Hepatocyte (in vitro differentiated cells): ENCODE data around the gene CLEC2D. TPM values are rescaled to one million over a fixed set of nuclear protein-coding genes. Genes with fewer than 3 reads are reported as not detected.
A peak's percentile ranks its signal among the peaks of the same experiment; 100 is the strongest.
"Not testable (repeated sequence)": the region's sequence is repeated elsewhere in the genome, so short reads cannot be mapped to it uniquely, and the experiment has no call there.

Source experiments
- DNase-seq: peaks from one replicate; pipeline ENCODE4 v3.0.0-alpha.2; 2016; ENCODE audit warnings: low spot score
- H2AFZ ChIP-seq: fragments of 200-600 bp; sonication (generic); 2 replicates; pipeline ENCODE4 v1.6.0; 2016; ENCODE audit warnings: antibody characterized with exemption, mild to moderate bottlenecking
- H3K27ac ChIP-seq: fragments of 200-600 bp; sonication (generic); 2 replicates; pipeline ENCODE4 v1.5.1; 2016; ENCODE audit warnings: mild to moderate bottlenecking
- H3K27me3 ChIP-seq: fragments of 200-600 bp; sonication (generic); 2 replicates; pipeline ENCODE4 v1.6.1; 2016
- H3K36me3 ChIP-seq: fragments of 200-600 bp; sonication (generic); replicated peaks from 2 replicates; pipeline ENCODE4 v1.5.1; 2016; ENCODE audit warnings: low read depth; ENCODE audit not compliant: insufficient read depth
- H3K4me1 ChIP-seq: fragments of 200-600 bp; sonication (generic); 2 replicates; pipeline ENCODE4 v1.5.1; 2016; ENCODE audit warnings: mild to moderate bottlenecking, moderate library complexity; ENCODE audit not compliant: insufficient read depth
- H3K4me2 ChIP-seq: fragments of 200-600 bp; sonication (generic); 2 replicates; pipeline ENCODE4 v1.6.0; 2016
- H3K4me3 ChIP-seq: fragments of 200-600 bp; sonication (generic); 2 replicates; pipeline ENCODE4 v1.5.1; 2016; ENCODE audit warnings: mild to moderate bottlenecking
- H3K79me2 ChIP-seq: fragments of 200-600 bp; sonication (generic); 2 replicates; pipeline ENCODE4 v1.6.0; 2017; ENCODE audit warnings: mild to moderate bottlenecking
- H3K9me2 ChIP-seq: fragments of 200-600 bp; sonication (generic); replicated peaks from 2 replicates; pipeline ENCODE4 v1.6.0; 2017; ENCODE audit warnings: mild to moderate bottlenecking; ENCODE audit not compliant: insufficient read depth
- H3K9me3 ChIP-seq: fragments of 200-600 bp; sonication (generic); 2 replicates; pipeline ENCODE4 v1.5.1; 2016; ENCODE audit warnings: low read depth, mild to moderate bottlenecking
- H4K20me1 ChIP-seq: fragments of 200-600 bp; sonication (generic); 2 replicates; pipeline ENCODE4 v1.6.0; 2016; ENCODE audit warnings: mild to moderate bottlenecking; ENCODE audit not compliant: insufficient read depth, poor library complexity, severe bottlenecking
- EZH2 ChIP-seq: fragments of 200-600 bp; sonication (generic); IDR thresholded peaks from 2 replicates; pipeline ENCODE4 v1.6.1; 2016; ENCODE audit warnings: antibody characterized with exemption, mild to moderate bottlenecking, borderline replicate concordance
- EZH2phosphoT487 ChIP-seq: fragments of 200-600 bp; sonication (generic); IDR thresholded peaks from one replicate; pipeline ENCODE4 v1.6.1; 2018; ENCODE audit warnings: antibody characterized with exemption, mild to moderate bottlenecking, low read depth, moderate library complexity; ENCODE audit not compliant: unreplicated experiment, severe bottlenecking
- WGBS: methylation state at CpG from one replicate; pipeline ENCODE4 v1.1.6; 2016; ENCODE audit warnings: low lambda C conversion rate; ENCODE audit errors: missing lambda C conversion rate; 5-methylcytosine and 5-hydroxymethylcytosine counted together
- polyA plus RNA-seq: library from polyadenylated mRNA; unstranded; fragments of >200 nt; fragmentation: Nextera tagmentation; extraction: Ambion mirVana; gene quantifications from 2 replicates; pipeline ENCODE4 v1.2.1, GENCODE V29; 2016
- total RNA-seq: library from RNA; depleted of rRNA; stranded (reverse); fragments of >200 nt; gene quantifications from 2 replicates; pipeline ENCODE4 v1.2.3, GENCODE V29; 2014
- TF ChIP-seq, protein P1 (sequence below): fragments of 200-600 bp; sonication (generic); IDR thresholded peaks from 2 replicates; pipeline ENCODE4 v1.5.1; 2016; ENCODE audit warnings: antibody characterized with exemption, mild to moderate bottlenecking; ENCODE audit not compliant: poor library complexity

Gene CLEC2D
- total and polyA plus RNA-seq, 2 experiments from 2014 or later = 3.7 to 5.7 TPM

DNA sequence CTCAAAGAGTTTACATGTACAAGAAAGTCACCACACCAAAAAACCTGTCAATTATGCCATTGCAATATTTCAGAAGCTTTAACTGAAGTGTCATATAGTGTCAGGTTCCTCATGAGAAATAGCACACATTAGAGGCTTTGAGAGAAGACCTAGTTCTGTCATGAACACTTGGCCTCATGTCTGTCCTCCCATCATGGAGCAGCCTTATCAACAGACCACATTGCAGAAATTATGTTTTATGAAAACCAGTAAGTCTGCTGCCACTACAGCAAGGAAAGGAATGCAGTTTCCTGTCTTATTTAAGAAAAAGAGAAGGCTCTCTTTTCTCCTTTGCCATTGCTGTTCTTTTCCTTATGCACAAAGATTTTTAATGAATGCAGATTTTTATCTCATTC is 26.2 kb upstream of the CLEC2D start:
- Histone ChIP-seq H3K4me3 (no peak overlapping the region), H3K27me3 (no peaks in the 10 kb centered on the region), H3K9me2 (no peaks in the 10 kb centered on the region), H3K4me1 (peaks cover 8% of the 10 kb centered on the region), H3K9me3 (no peaks in the 10 kb centered on the region), H2AFZ (no peak overlapping the region), H3K79me2 (no peaks in the 10 kb centered on the region), H3K27ac (no peak overlapping the region), H3K4me2 (no peak overlapping the region), H4K20me1 (no peaks in the 10 kb centered on the region), H3K36me3 (no peaks in the 10 kb centered on the region)
- TF ChIP-seq EZH2 (no peak), EZH2phosphoT487 (no peak)
- TF ChIP-seq, protein P1, sequence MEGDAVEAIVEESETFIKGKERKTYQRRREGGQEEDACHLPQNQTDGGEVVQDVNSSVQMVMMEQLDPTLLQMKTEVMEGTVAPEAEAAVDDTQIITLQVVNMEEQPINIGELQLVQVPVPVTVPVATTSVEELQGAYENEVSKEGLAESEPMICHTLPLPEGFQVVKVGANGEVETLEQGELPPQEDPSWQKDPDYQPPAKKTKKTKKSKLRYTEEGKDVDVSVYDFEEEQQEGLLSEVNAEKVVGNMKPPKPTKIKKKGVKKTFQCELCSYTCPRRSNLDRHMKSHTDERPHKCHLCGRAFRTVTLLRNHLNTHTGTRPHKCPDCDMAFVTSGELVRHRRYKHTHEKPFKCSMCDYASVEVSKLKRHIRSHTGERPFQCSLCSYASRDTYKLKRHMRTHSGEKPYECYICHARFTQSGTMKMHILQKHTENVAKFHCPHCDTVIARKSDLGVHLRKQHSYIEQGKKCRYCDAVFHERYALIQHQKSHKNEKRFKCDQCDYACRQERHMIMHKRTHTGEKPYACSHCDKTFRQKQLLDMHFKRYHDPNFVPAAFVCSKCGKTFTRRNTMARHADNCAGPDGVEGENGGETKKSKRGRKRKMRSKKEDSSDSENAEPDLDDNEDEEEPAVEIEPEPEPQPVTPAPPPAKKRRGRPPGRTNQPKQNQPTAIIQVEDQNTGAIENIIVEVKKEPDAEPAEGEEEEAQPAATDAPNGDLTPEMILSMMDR = no peak
- no peak for DNase-seq

DNA sequence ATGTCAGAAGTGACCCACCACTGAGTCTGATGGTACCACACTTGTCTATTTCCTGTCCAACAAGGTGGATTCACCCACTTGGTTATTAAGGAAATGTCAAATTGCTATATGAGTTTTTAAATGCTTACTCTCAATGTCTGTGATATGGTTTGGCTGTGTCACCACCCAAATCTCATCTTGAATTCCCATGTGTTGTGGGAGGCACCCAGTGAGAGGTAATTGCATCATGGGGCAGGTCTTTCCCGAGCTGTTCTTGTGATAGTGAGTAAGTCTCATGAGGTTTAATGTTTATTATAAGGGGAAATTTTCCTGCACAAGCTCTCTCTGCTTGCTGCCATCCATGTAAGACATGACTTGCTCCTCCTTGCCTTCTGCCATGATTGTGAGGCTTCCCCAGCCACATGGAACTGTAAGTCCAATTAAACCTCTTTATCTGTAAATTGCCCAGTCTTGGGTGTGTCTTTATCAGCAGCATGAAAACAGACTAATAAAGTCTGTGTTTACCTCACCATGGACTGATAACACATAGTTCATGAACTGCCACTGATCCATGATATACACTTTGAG is 24.4 kb upstream of the CLEC2D start:
- H4K20me1 ChIP-seq, H3K9me3 ChIP-seq, H3K36me3 ChIP-seq, H3K27me3 ChIP-seq, H3K4me3 ChIP-seq, H3K27ac ChIP-seq, DNase-seq, H3K9me2 ChIP-seq, H2AFZ ChIP-seq, H3K4me2 ChIP-seq: not testable (repeated sequence)
- Histone ChIP-seq H3K79me2 (peaks cover 16% of the 10 kb centered on the region), H3K4me1 (peaks cover 19% of the 10 kb centered on the region)
- 83% methylated on average over 1 of the region's 1 CpG for WGBS

DNA sequence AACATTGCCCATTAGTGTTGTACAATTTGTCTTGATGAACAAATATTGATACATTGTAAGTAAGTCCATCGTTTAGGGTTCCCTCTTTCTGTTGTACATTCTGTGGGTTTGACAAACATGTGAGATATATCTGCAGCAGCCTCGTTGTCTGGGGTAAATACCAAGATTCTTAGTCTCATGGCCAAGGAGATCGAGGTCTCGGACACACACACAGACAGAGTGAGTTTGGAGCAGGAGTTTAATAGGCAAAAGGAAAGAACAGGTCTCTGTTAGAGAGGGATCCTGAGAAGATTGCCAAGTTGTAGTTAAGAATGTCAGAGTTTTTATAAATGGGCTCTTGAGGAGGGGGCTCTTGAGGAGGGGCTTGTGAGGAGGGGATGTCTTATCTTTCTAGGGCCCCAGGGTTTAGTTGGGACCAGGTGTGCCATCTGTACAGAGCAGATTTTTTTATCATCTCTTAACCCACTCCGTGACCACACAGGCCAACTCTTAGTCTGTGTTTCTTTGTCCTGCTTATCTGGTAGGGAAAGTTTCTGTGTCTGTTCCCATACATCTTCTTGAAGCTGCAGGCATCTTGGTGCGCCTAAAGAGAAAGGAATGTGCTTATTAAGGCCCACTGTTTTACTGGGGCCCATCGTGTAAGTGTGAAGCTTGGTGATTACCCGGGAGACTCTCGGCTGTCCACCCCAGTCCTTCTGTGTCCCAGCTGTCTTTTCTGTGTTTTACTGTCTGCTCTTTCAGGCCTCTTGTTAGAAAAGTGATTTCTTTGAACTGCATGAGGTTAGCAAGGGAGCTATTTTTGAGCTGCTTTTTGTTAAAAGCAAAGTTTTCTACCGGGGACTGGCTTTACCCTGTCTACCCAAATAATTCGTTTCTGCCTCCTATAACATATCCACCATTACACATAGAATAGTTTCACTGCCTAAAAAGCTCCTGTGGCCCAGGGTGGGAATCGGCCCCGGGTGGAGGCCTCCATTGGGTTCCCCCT is 22.4 kb upstream of the CLEC2D start:
- no peaks in the 10 kb centered on the region for H3K36me3 ChIP-seq
- H3K9me3 ChIP-seq = no peaks in the 10 kb centered on the region
- H3K4me3 ChIP-seq = peak overlapping the region; percentile 88
- H3K79me2 ChIP-seq = peaks cover 36% of the 10 kb centered on the region
- peak overlapping the region; percentile 81 for H2AFZ ChIP-seq
- peak; percentile 30 for DNase-seq
- H3K27me3 ChIP-seq = no peaks in the 10 kb centered on the region
- no peaks in the 10 kb centered on the region for H3K9me2 ChIP-seq
- H3K4me1 ChIP-seq = peaks cover 29% of the 10 kb centered on the region
- peak overlapping the region; percentile 94 for H3K27ac ChIP-seq
- H4K20me1 ChIP-seq = no peaks in the 10 kb centered on the region
- 37% methylated on average over 13 of the region's 13 CpGs for WGBS
- no peak for TF ChIP-seq EZH2
- no peak for TF ChIP-seq EZH2phosphoT487
- peak overlapping the region; percentile 87 for H3K4me2 ChIP-seq

DNA sequence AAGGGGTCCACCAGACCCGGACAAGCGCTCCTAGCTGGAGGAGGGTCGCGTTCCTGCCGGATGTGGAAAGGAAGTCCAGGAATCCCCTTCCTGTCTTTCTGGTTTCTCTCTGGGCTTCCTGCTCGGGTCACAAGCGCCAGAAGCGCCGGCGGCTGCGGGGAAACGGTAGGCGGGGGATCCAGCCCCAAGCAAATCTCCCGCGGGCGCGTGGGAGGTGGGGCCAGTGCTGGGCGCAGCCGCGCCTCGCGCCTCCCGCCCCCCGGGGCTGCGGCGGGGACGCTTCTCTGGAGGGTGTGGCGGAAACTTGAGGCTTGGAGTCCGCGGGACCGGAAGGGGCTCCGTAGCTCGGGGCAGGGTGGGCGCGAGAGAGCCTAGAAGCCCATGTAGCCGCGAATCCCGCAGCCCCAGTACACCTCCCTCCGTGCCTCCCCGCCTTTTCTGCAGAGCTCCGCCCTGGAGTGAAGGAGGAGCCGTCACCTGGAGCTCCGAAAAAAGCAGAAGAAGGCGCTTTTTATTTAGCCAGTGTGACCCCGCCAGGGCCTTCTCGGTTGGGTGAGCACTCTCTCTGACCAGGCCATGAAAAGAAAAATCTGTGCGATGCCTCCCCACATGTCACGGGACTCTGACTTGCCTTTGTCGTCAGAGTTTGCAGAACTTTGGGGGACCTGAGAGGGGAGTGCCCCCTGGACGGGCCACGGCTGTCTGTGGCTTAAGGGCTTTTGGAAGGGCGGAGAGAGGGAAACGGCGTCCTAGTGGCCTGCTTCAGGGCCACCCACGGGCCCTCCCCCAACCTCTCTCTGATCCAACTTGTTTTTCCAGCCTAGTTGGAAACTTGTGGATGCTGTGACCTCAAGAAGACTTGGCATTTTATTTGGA is 21.4 kb upstream of the CLEC2D start:
- Histone ChIP-seq H2AFZ (peak overlapping the region; percentile 81), H3K4me2 (peak overlapping the region; percentile 87), H3K9me3 (no peaks in the 10 kb centered on the region), H3K79me2 (peaks cover 46% of the 10 kb centered on the region), H4K20me1 (no peaks in the 10 kb centered on the region), H3K27ac (peak overlapping the region; percentile 94), H3K4me1 (peaks cover 29% of the 10 kb centered on the region), H3K4me3 (peak overlapping the region; percentile 88), H3K9me2 (no peaks in the 10 kb centered on the region), H3K27me3 (no peaks in the 10 kb centered on the region), H3K36me3 (no peaks in the 10 kb centered on the region)
- DNase-seq = peak; percentile 91
- TF ChIP-seq EZH2phosphoT487 (no peak), EZH2 (no peak)
- TF ChIP-seq, protein P1 = no peak
- WGBS = under 1% methylated on average over 44 of the region's 55 CpGs
